H9 (cell line): ENCODE data around the gene RPL21. TPM values are rescaled to one million over a fixed set of nuclear protein-coding genes. Genes with fewer than 3 reads are reported as not detected.

Experiments used
- DNase-seq: peaks from one replicate; pipeline ENCODE4 v3.0.0-alpha.2; 2017
- H2AFZ ChIP-seq: one replicate; pipeline ENCODE4 v1.6.1; 2013; ENCODE audit warnings: mild to moderate bottlenecking, low read length, control low read depth, moderate library complexity
- H2AK5ac ChIP-seq: 2 replicates; pipeline ENCODE4 v1.6.1; 2013; ENCODE audit warnings: low read length, control low read depth, mixed read lengths; ENCODE audit not compliant: insufficient read length
- H2BK120ac ChIP-seq: one replicate; pipeline ENCODE4 v1.6.1; 2013; ENCODE audit warnings: low read depth, mild to moderate bottlenecking, low read length, control low read depth, inconsistent platforms; ENCODE audit not compliant: poor library complexity, severe bottlenecking
- H2BK12ac ChIP-seq: 2 replicates; pipeline ENCODE4 v1.6.1; 2013; ENCODE audit warnings: low read length, control low read depth, mixed read lengths, low read depth; ENCODE audit not compliant: insufficient read length
- H2BK15ac ChIP-seq: 2 replicates; pipeline ENCODE4 v1.6.1; 2013; ENCODE audit warnings: low read depth, low read length, control low read depth
- H2BK20ac ChIP-seq: one replicate; pipeline ENCODE4 v1.6.1; 2013; ENCODE audit warnings: low read depth, mild to moderate bottlenecking, low read length, control low read depth, inconsistent platforms; ENCODE audit not compliant: poor library complexity, severe bottlenecking
- H2BK5ac ChIP-seq: 2 replicates; pipeline ENCODE4 v1.6.1; 2013; ENCODE audit warnings: low read length, control low read depth, mixed read lengths; ENCODE audit not compliant: insufficient read length
- H3K14ac ChIP-seq: 2 replicates; pipeline ENCODE4 v1.6.1; 2013; ENCODE audit warnings: low read length, control low read depth; ENCODE audit not compliant: insufficient read depth
- H3K18ac ChIP-seq: 2 replicates; pipeline ENCODE4 v1.6.1; 2013; ENCODE audit warnings: low read depth, mild to moderate bottlenecking, mixed read lengths, low read length, control low read depth; ENCODE audit not compliant: insufficient read length
- H3K23ac ChIP-seq: 2 replicates; pipeline ENCODE4 v1.6.1; 2013; ENCODE audit warnings: low read length, control low read depth, mixed read lengths, low read depth; ENCODE audit not compliant: insufficient read length
- H3K23me2 ChIP-seq: 2 replicates; pipeline ENCODE4 v1.6.1; 2013; ENCODE audit warnings: low read depth, mild to moderate bottlenecking, mixed read lengths, low read length, control low read depth; ENCODE audit not compliant: insufficient read length, poor library complexity, severe bottlenecking
- H3K27ac ChIP-seq: 2 replicates; pipeline ENCODE4 v1.5.1; 2013; ENCODE audit warnings: low read length, control low read depth, mixed read lengths, low read depth; ENCODE audit not compliant: insufficient read length
- H3K27me3 ChIP-seq: 2 replicates; pipeline ENCODE4 v1.6.1; 2013; ENCODE audit warnings: low read length, control low read depth, inconsistent platforms; ENCODE audit not compliant: insufficient read depth
- H3K4ac ChIP-seq: 2 replicates; pipeline ENCODE4 v1.6.1; 2013; ENCODE audit warnings: low read depth, mild to moderate bottlenecking, control low read depth, inconsistent platforms, low read length, moderate library complexity
- H3K4me1 ChIP-seq: 2 replicates; pipeline ENCODE4 v1.6.1; 2013; ENCODE audit warnings: low read length, control low read depth, inconsistent platforms; ENCODE audit not compliant: insufficient read depth
- H3K4me2 ChIP-seq: 2 replicates; pipeline ENCODE4 v1.6.1; 2013; ENCODE audit warnings: low read length, control low read depth, mixed read lengths; ENCODE audit not compliant: insufficient read length, insufficient read depth
- H3K56ac ChIP-seq: 2 replicates; pipeline ENCODE4 v1.6.1; 2013; ENCODE audit warnings: low read depth, mild to moderate bottlenecking, mixed read lengths, low read length, control low read depth; ENCODE audit not compliant: insufficient read length
- H3K79me1 ChIP-seq: 2 replicates; pipeline ENCODE4 v1.6.1; 2013; ENCODE audit warnings: low read depth, mild to moderate bottlenecking, moderate library complexity, low read length, control low read depth, inconsistent platforms; ENCODE audit not compliant: insufficient read depth, poor library complexity, severe bottlenecking
- H3K79me2 ChIP-seq: 2 replicates; pipeline ENCODE4 v1.6.1; 2013; ENCODE audit warnings: low read length, control low read depth, inconsistent platforms; ENCODE audit not compliant: insufficient read depth
- H3K9ac ChIP-seq: 2 replicates; pipeline ENCODE4 v1.6.1; 2013; ENCODE audit warnings: low read length, control low read depth, mixed read lengths; ENCODE audit not compliant: insufficient read length; ENCODE audit errors: extremely low read depth
- H3K9me3 ChIP-seq: one replicate; pipeline ENCODE4 v1.6.1; 2013; ENCODE audit warnings: low read depth, low read length, inconsistent platforms; ENCODE audit not compliant: control insufficient read depth
- H3T11ph ChIP-seq: one replicate; pipeline ENCODE4 v1.6.1; 2013; ENCODE audit warnings: mild to moderate bottlenecking, low read length, control low read depth, inconsistent platforms
- H4K20me1 ChIP-seq: one replicate; pipeline ENCODE4 v1.6.1; 2013; ENCODE audit not compliant: control insufficient read depth, insufficient read length, insufficient read depth
- H4K5ac ChIP-seq: 2 replicates; pipeline ENCODE4 v1.6.1; 2013; ENCODE audit warnings: low read depth, mild to moderate bottlenecking, mixed read lengths, low read length, control low read depth; ENCODE audit not compliant: insufficient read length
- H4K8ac ChIP-seq: replicated peaks from 2 replicates; pipeline ENCODE4 v1.6.1; 2013; ENCODE audit warnings: low read length, control low read depth, mixed read lengths, low read depth; ENCODE audit not compliant: insufficient read length
- H4K91ac ChIP-seq: 2 replicates; pipeline ENCODE4 v1.6.1; 2013; ENCODE audit warnings: low read depth, mild to moderate bottlenecking, moderate library complexity, mixed read lengths, low read length, control low read depth; ENCODE audit not compliant: insufficient read length
- H3K27ac Mint-ChIP-seq, 3 experiments: 2 replicates in 2 of 3; 3 replicates in 1 of 3; pipeline ENCODE4 v1.8.0; 2020 to 2021; ENCODE audit warnings: mixed read lengths in 3 of 3, mild to moderate bottlenecking in 1 of 3, moderate library complexity in 1 of 3
- H3K27me3 Mint-ChIP-seq: 2 replicates; pipeline ENCODE4 v1.8.0; 2021; ENCODE audit warnings: low read depth, mild to moderate bottlenecking, moderate library complexity, mixed read lengths
- H3K36me3 Mint-ChIP-seq, 3 experiments: 2 replicates in 2 of 3; 3 replicates in 1 of 3; pipeline ENCODE4 v1.8.0; 2020 to 2021; ENCODE audit warnings: low read depth in 3 of 3, mixed read lengths in 3 of 3; ENCODE audit not compliant: insufficient read depth in 1 of 3
- H3K4me1 Mint-ChIP-seq, 2 experiments: 2 replicates each; pipeline ENCODE4 v1.8.0; 2020; ENCODE audit warnings: mixed read lengths in 2 of 2
- H3K4me3 Mint-ChIP-seq, 2 experiments: 2 replicates in 1 of 2; 3 replicates in 1 of 2; pipeline ENCODE4 v1.8.0; 2020 to 2021; ENCODE audit warnings: mild to moderate bottlenecking in 2 of 2, mixed read lengths in 2 of 2, moderate library complexity in 1 of 2
- H3K9me3 Mint-ChIP-seq, 2 experiments: 2 replicates in 1 of 2; 3 replicates in 1 of 2; pipeline ENCODE4 v1.8.0; 2020; ENCODE audit warnings: mild to moderate bottlenecking in 2 of 2, mixed read lengths in 2 of 2, moderate library complexity in 1 of 2
- CTCF ChIP-seq: fragments of 200-600 bp; sonication (generic); conservative IDR thresholded peaks from 3 replicates; pipeline ENCODE4 v1.8.0; 2021; ENCODE audit warnings: antibody characterized with exemption, mild to moderate bottlenecking
- WGBS: extraction: QIAGEN DNeasy Blood & Tissue Kit; methylation state at CpG from one replicate; pipeline ENCODE4 v1.1.7; 2013; ENCODE audit warnings: missing lambda C conversion rate, low lambda C conversion rate, mixed read lengths; ENCODE audit not compliant: insufficient read length; ENCODE audit errors: extremely low coverage; 5-methylcytosine and 5-hydroxymethylcytosine counted together
- total RNA-seq: library from RNA; stranded (reverse); gene quantifications from 2 replicates; pipeline ENCODE4 v1.2.1, GENCODE V29; 2021

Gene RPL21
- total RNA-seq, 1 experiment from 2014 or later: 1,099 TPM

GRCh38 chr13:27236478-27236877 is 14.9 kb upstream of the RPL21 start:
- no peaks in the 10 kb centered on the region for H3K27me3 Mint-ChIP-seq
- no peak overlapping the region for H3K27ac Mint-ChIP-seq
- H3K79me2 ChIP-seq: no peaks in the 10 kb centered on the region
- H3K23ac ChIP-seq: no peak overlapping the region
- no peak overlapping the region for H2BK20ac ChIP-seq
- H3K23me2 ChIP-seq: no peaks in the 10 kb centered on the region
- no peaks in the 10 kb centered on the region for H3K4me1 ChIP-seq
- no peak overlapping the region for H4K91ac ChIP-seq
- H3K4ac ChIP-seq: no peak overlapping the region
- no peak for DNase-seq
- no peaks in the 10 kb centered on the region; the same call in 1 of the 2 replicates for H3K27me3 ChIP-seq
- no peak overlapping the region for H4K8ac ChIP-seq
- H3K4me3 Mint-ChIP-seq: no peak overlapping the region
- H3K79me1 ChIP-seq: no peaks in the 10 kb centered on the region
- no peaks in the 10 kb centered on the region for H3K36me3 Mint-ChIP-seq
- H4K20me1 ChIP-seq: no peaks in the 10 kb centered on the region
- H2BK12ac ChIP-seq: no peak overlapping the region
- no peak overlapping the region for H2BK120ac ChIP-seq
- H3K14ac ChIP-seq: no peak overlapping the region
- TF ChIP-seq CTCF: no peak
- no peak overlapping the region for H2AFZ ChIP-seq
- no peak overlapping the region for H3K9ac ChIP-seq
- no peak overlapping the region for H2BK5ac ChIP-seq
- H2AK5ac ChIP-seq: no peak overlapping the region
- H2BK15ac ChIP-seq: no peak overlapping the region
- H3K4me1 Mint-ChIP-seq: peaks cover 2% of the 10 kb centered on the region in 2 experiments
- no peak overlapping the region for H3K27ac ChIP-seq
- H3K18ac ChIP-seq: no peak overlapping the region
- no CpG with 5 or more reads among the region's 2 CpGs for WGBS
- no peak overlapping the region for H3T11ph ChIP-seq
- H3K9me3 Mint-ChIP-seq: no peaks in the 10 kb centered on the region
- no peaks in the 10 kb centered on the region for H3K9me3 ChIP-seq
- no peak overlapping the region for H3K56ac ChIP-seq
- H3K4me2 ChIP-seq: no peak overlapping the region
- H4K5ac ChIP-seq: no peak overlapping the region
